CD4-positive, alpha-beta T cell (primary cell): ENCODE results near the gene FASN. TPM values are rescaled to one million over a fixed set of nuclear protein-coding genes. Genes with fewer than 3 reads are reported as not detected.

Source experiments
- ATAC-seq: fragments of 200-7000 bp; cut with Tn5 transposase; one replicate; pipeline ENCODE4 v1.10.0; 2022; ENCODE audit warnings: mild to moderate bottlenecking; ENCODE audit not compliant: poor library complexity
- CTCF ChIA-PET: fragments of 350-600 bp; sonication (Branson Sonifier 250); formaldehyde crosslinking; loops from one replicate; lab custom pipeline; 2021; ENCODE audit warnings: antibody characterized with exemption, inconsistent platforms; lab: Charles Lee
- POLR2A ChIA-PET: fragments of 350-600 bp; sonication (Branson Sonifier 250); formaldehyde crosslinking; loops from one replicate; lab custom pipeline; 2021; ENCODE audit warnings: antibody characterized with exemption, inconsistent platforms; lab: Charles Lee
- DNase-seq, 14 experiments: peaks; one replicate each; pipeline ENCODE4 v3.0.0-alpha.2; 2013 to 2020; ENCODE audit warnings: mixed read lengths in 2 of 14
- H3K27ac ChIP-seq, 2 donors: one replicate each; pipeline versions ENCODE4 v1.5.1 to v1.7.0; 2013; ENCODE audit warnings: low read length in 2 of 2, low read depth in 1 of 2, mild to moderate bottlenecking in 1 of 2
- H3K27me3 ChIP-seq, 2 experiments: 1 replicate in 1 of 2; 2 replicates in 1 of 2; pipeline versions ENCODE4 v1.6.1 to v1.7.0; 2013; ENCODE audit warnings: low read length in 2 of 2, control low read depth in 1 of 2, mild to moderate bottlenecking in 1 of 2, moderate library complexity in 1 of 2; ENCODE audit not compliant: insufficient read depth in 2 of 2, control insufficient read depth in 1 of 2
- H3K36me3 ChIP-seq: one replicate; pipeline ENCODE4 v1.6.1; 2013; ENCODE audit warnings: low read length, control low read depth; ENCODE audit not compliant: insufficient read depth
- H3K4me1 ChIP-seq: one replicate; pipeline ENCODE4 v1.6.1; 2013; ENCODE audit warnings: low read length, control low read depth; ENCODE audit not compliant: insufficient read depth
- H3K4me3 ChIP-seq: one replicate; pipeline ENCODE4 v1.5.1; 2013; ENCODE audit warnings: mild to moderate bottlenecking, low read length, moderate library complexity
- H3K9me3 ChIP-seq, 2 experiments: 1 replicate in 1 of 2; 2 replicates in 1 of 2; pipeline versions ENCODE4 v1.6.1 to v1.7.0; 2013; ENCODE audit warnings: low read length in 2 of 2, mild to moderate bottlenecking in 2 of 2, control low read depth in 1 of 2, moderate library complexity in 1 of 2; ENCODE audit not compliant: control insufficient read depth in 1 of 2, insufficient read depth in 1 of 2
- H3K27ac Mint-ChIP-seq: one replicate; pipeline ENCODE4 v1.8.0; 2020; ENCODE audit warnings: mixed read lengths
- H3K27me3 Mint-ChIP-seq: one replicate; pipeline ENCODE4 v1.8.0; 2021; ENCODE audit warnings: mixed read lengths
- H3K36me3 Mint-ChIP-seq: one replicate; pipeline ENCODE4 v1.8.0; 2021; ENCODE audit warnings: low read depth, mixed read lengths
- H3K4me1 Mint-ChIP-seq: one replicate; pipeline ENCODE4 v1.8.0; 2021; ENCODE audit warnings: low read depth, mixed read lengths
- H3K4me3 Mint-ChIP-seq: one replicate; pipeline ENCODE4 v1.8.0; 2020; ENCODE audit warnings: mild to moderate bottlenecking, mixed read lengths
- H3K9me3 Mint-ChIP-seq: one replicate; pipeline ENCODE4 v1.8.0; 2020; ENCODE audit warnings: mixed read lengths
- intact Hi-C, 2 experiments: fragments of 100-400 bp; cut with DNase I in 1 of 2; cut with micrococcal nuclease in 1 of 2; formaldehyde crosslinking; loops; one replicate each; pipeline versions ENCODE4 v1.15.1 to v1.9.0; 2023 to 2025; cut with DNase I, micrococcal nuclease
- total RNA-seq, 174 experiments: library from RNA in 2 of 174; stranded (reverse) in 2 of 174; gene quantifications; one replicate each; pipeline ENCODE4 v1.2.3 and lab custom pipeline; 2021 to 2026
- TF ChIP-seq, protein P1 (sequence below): fragments of 200-600 bp; IDR thresholded peaks from one replicate; pipeline ENCODE4 v1.8.0; 2022; ENCODE audit warnings: antibody characterized with exemption, mild to moderate bottlenecking

FASN gene
- total RNA-seq, 2 experiments from 2014 or later: 168 to 174 TPM

- Mint-ChIP-seq H3K36me3 (peaks cover 6% of the 10 kb centered on the region), H3K4me1 (peaks cover 61% of the 10 kb centered on the region), H3K4me3 (no peak overlapping the region), H3K27me3 (no peaks in the 10 kb centered on the region), H3K27ac (peak overlapping the region; percentile 97), H3K9me3 (no peaks in the 10 kb centered on the region)
- ChIA-PET POLR2A (interaction anchor here (1.1 to 1.3 kb wide), 3 partner anchors 22 to 62 kb away, joined by 3 to 5 read pairs (median 4); no protein-coding TSS in a partner anchor), CTCF (interaction anchor here (0.9 to 2.8 kb wide), 3 partner anchors 30 to 169 kb away, joined by 3 to 15 read pairs (median 10); partner anchors contain the start of gene FASN)
- Histone ChIP-seq H3K9me3 (no peaks in the 10 kb centered on the region), H3K27me3 (no peaks in the 10 kb centered on the region), H3K4me3 (no peak overlapping the region), H3K36me3 (no peaks in the 10 kb centered on the region), H3K4me1 (peaks cover 64% of the 10 kb centered on the region), H3K27ac (peak overlapping the region; percentile 83 to 94)
- peak in 2 of 14 experiments; percentile 14 to 35 for DNase-seq
- intact Hi-C loops: loop anchor here (10.0 kb wide), 2 partner anchors 93 to 163 kb away; partner anchors contain the start of genes DCXR (in 1 of the 2), NOTUM (in 1 of the 2) and RAC3 (in 1 of the 2)
- TF ChIP-seq, protein P1, sequence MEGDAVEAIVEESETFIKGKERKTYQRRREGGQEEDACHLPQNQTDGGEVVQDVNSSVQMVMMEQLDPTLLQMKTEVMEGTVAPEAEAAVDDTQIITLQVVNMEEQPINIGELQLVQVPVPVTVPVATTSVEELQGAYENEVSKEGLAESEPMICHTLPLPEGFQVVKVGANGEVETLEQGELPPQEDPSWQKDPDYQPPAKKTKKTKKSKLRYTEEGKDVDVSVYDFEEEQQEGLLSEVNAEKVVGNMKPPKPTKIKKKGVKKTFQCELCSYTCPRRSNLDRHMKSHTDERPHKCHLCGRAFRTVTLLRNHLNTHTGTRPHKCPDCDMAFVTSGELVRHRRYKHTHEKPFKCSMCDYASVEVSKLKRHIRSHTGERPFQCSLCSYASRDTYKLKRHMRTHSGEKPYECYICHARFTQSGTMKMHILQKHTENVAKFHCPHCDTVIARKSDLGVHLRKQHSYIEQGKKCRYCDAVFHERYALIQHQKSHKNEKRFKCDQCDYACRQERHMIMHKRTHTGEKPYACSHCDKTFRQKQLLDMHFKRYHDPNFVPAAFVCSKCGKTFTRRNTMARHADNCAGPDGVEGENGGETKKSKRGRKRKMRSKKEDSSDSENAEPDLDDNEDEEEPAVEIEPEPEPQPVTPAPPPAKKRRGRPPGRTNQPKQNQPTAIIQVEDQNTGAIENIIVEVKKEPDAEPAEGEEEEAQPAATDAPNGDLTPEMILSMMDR: no peak
- ATAC-seq: no peak
Measured at GRCh38 chr17:82128287-82128686, 30.3 kb upstream of the FASN start.

GRCh38 chr17:82127704-82128103 lies 29.7 kb upstream of the FASN start:
- ATAC-seq (peak; percentile 38), DNase-seq (peak in 9 of 14 experiments; percentile 15 to 77 (median 37))
- Mint-ChIP-seq H3K9me3 (no peaks in the 10 kb centered on the region), H3K36me3 (peaks cover 6% of the 10 kb centered on the region), H3K4me1 (peaks cover 66% of the 10 kb centered on the region), H3K27me3 (no peaks in the 10 kb centered on the region), H3K27ac (peak overlapping the region; percentile 97), H3K4me3 (peak overlapping the region; percentile 39)
- TF ChIP-seq, protein P1: no peak
- Histone ChIP-seq H3K27ac (peak overlapping the region; percentile 83 to 94), H3K4me3 (peak overlapping the region; percentile 40), H3K27me3 (no peaks in the 10 kb centered on the region), H3K4me1 (peaks cover 70% of the 10 kb centered on the region), H3K9me3 (no peaks in the 10 kb centered on the region), H3K36me3 (no peaks in the 10 kb centered on the region)
- ChIA-PET CTCF (interaction anchor here (0.9 to 2.8 kb wide), 5 partner anchors 10 to 168 kb away, joined by 3 to 15 read pairs (median 8); partner anchors contain the start of genes DCXR and FASN), POLR2A (interaction anchor here (1.1 to 2.9 kb wide), 13 partner anchors 8 to 168 kb away, joined by 3 to 44 read pairs (median 6); partner anchors contain the start of genes CCDC57, DCXR and FASN)
- intact Hi-C loops: loop anchor here (1.0 to 10.0 kb wide), 5 partner anchors 21 to 163 kb away; partner anchors contain the start of genes DCXR (in 1 of the 2), FASN (in 1 of the 2), NOTUM (in 1 of the 2) and RAC3 (in 1 of the 2)

GRCh38 chr17:82127315-82127595 lies 29.2 kb upstream of the FASN start:
- ChIA-PET CTCF (interaction anchor here (1.0 to 2.8 kb wide), 6 partner anchors 10 to 97 kb away, joined by 3 to 15 read pairs (median 9); partner anchors contain the start of genes DCXR and FASN), POLR2A (interaction anchor here (0.5 to 2.9 kb wide), 36 partner anchors 9 to 888 kb away, joined by 3 to 44 read pairs (median 4); partner anchors contain the start of genes CCDC57, CD7, CENPX and DCXR)
- Histone ChIP-seq H3K4me3 (peak overlapping the region; percentile 40), H3K9me3 (no peaks in the 10 kb centered on the region), H3K4me1 (peaks cover 74% of the 10 kb centered on the region), H3K27ac (peak overlapping the region; percentile 83 to 94), H3K36me3 (no peaks in the 10 kb centered on the region), H3K27me3 (no peaks in the 10 kb centered on the region)
- DNase-seq (peak in 1 of 14 experiments; percentile 47), ATAC-seq (peak; percentile 2)
- no peaks in the 10 kb centered on the region for H3K27me3 Mint-ChIP-seq
- H3K27ac Mint-ChIP-seq: peak overlapping the region; percentile 97
- peaks cover 70% of the 10 kb centered on the region for H3K4me1 Mint-ChIP-seq
- TF ChIP-seq, protein P1: no peak
- peak overlapping the region; percentile 39 for H3K4me3 Mint-ChIP-seq
- no peaks in the 10 kb centered on the region for H3K9me3 Mint-ChIP-seq
- intact Hi-C loops: loop anchor here (1.0 to 10.0 kb wide), 5 partner anchors 21 to 162 kb away; partner anchors contain the start of genes DCXR (in 1 of the 2), FASN (in 1 of the 2), NOTUM (in 1 of the 2) and RAC3 (in 1 of the 2)
- peaks cover 6% of the 10 kb centered on the region for H3K36me3 Mint-ChIP-seq
